ENCODE data around the gene SBF2. TPM values are rescaled to one million over a fixed set of nuclear protein-coding genes. Genes with fewer than 3 reads are reported as not detected.

SBF2 gene
- total and polyA plus RNA-seq, 9 of the 15 experiments (the other 6 are each of a cell fraction or from before 2014, with no cell fraction given) = 0.80 to 9.5 (median 5.0) TPM

DNA sequence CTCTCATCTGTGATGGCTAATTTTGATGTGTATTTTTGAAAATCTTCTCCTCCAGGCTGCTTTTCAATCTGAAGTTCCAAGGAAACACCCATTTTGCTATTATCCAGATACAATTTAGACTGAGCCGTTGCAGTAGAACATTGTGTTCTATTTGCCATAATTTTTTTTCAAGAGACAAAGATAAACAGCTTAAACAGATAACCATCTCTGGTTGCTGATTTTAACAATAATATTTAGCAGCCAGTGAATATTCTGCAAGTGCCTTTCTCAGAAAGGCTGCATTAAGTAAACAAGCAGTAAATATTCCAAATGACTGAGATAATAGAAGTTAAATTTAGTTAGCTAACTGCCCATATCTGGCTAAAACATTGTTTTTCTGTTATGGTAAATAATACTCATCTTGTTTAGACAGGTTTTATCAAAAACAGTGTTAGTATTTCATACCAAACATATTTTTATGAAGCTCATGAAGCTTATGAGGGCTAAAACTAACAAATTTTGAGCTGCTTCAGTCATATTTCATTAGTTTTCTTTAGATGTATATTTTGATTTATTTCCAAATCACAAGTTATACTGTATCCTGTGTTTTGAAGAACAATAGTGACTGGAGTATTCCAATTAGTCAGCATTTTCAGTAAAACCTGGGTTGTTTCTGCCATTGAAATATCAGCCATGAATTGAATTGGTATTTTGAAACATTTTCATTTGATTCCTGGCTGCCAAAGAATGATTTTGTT lies 206.7 kb downstream of the SBF2 start:
- intact Hi-C loops (cut with micrococcal nuclease) = no loop called here
- no peak for FAIRE-seq
- POLR2A ChIA-PET = interaction anchor here (1.0 kb wide), 1 partner anchor 14 kb away, joined by 3 read pairs; no protein-coding TSS in a partner anchor

More for the DNA sequence above, 206.7 kb downstream of the SBF2 start:
- Histone ChIP-seq H3K27me3 (ENCODE audit: control insufficient read depth in 2 of 2, insufficient read depth in 2 of 2, low read length in 2 of 2) (peaks cover 0 to under 1% of the 10 kb centered on the region in 2 experiments; a peak in 2 of 5 replicates), H3K27ac (ENCODE audit: extremely low read depth, low read depth, low read length) (no peak overlapping the region), H4K20me1 (replicated peaks; ENCODE audit: control insufficient read depth, insufficient read depth, low read length) (no peaks in the 10 kb centered on the region), H3K4me1 (replicated peaks in 1 of 2; ENCODE audit: control insufficient read depth in 2 of 2, insufficient read depth in 2 of 2, low read length in 2 of 2) (no peaks in the 10 kb centered on the region), H3K36me3 (ENCODE audit: control insufficient read depth, insufficient read depth, low read length) (no peaks in the 10 kb centered on the region), H3K9ac (ENCODE audit: insufficient read depth in 1 of 2, low read depth in 2 of 2, low read length in 2 of 2) (no peak overlapping the region), H3K4me2 (ENCODE audit: insufficient read depth, low read length) (no peak overlapping the region), H3K9me1 (ENCODE audit: control insufficient read depth, insufficient read depth, low read length) (no peaks in the 10 kb centered on the region), H3K4me3 (no peak overlapping the region), H3K9me3 (replicated peaks; ENCODE audit: control insufficient read depth, insufficient read depth, low read depth, low read length) (no peaks in the 10 kb centered on the region; the same call in 1 of the 2 replicates), H3K79me2 (ENCODE audit: control insufficient read depth, insufficient read depth, low read length) (no peaks in the 10 kb centered on the region), H2AFZ (ENCODE audit: low read depth, low read length) (no peak overlapping the region)
- 0% methylated on average over 1 of the region's 1 CpG for WGBS (ENCODE audit: insufficient coverage, low coverage, missing lambda C conversion rate)
- TF ChIP-seq C11orf30 (IDR thresholded peaks at IDR 0.05; ENCODE audit: low read depth) (peak; percentile 45; the same call in 1 of the 2 replicates), GATAD2B (IDR thresholded peaks at IDR 0.05; ENCODE audit: borderline replicate concordance) (no peak), KDM5B (IDR thresholded peaks at IDR 0.05; ENCODE audit: insufficient replicate concordance, low read depth, low read length) (no peak), ATF1 (CRISPR knock-in tag; IDR thresholded peaks at IDR 0.05) (no peak), ATF1 (tag; IDR thresholded peaks at IDR 0.05) (no peak), MTA2 (IDR thresholded peaks at IDR 0.05; ENCODE audit: low read depth) (no peak), MAFF (IDR thresholded peaks at IDR 0.05; ENCODE audit: low read length) (peak; percentile 31; the same call in 1 of the 2 replicates), ZNF316 (IDR thresholded peaks at IDR 0.05) (peak; percentile 71), ZNF507 (tag; conservative IDR thresholded peaks at IDR 0.05) (no peak), RAD51 (IDR thresholded peaks at IDR 0.05; ENCODE audit: borderline replicate concordance, low read depth) (no peak), MAFG (tag; conservative IDR thresholded peaks at IDR 0.05) (peak; percentile 15; the same call in 1 of the 2 replicates), HDAC1 (IDR thresholded peaks at IDR 0.05) (no peak), MAFK (IDR thresholded peaks at IDR 0.05; ENCODE audit: low read length) (peak; percentile 19; the same call in 1 of the 2 replicates), ZNF668 (CRISPR knock-in tag; IDR thresholded peaks at IDR 0.05) (no peak), RAD21 (CRISPR knock-in tag; conservative IDR thresholded peaks at IDR 0.05 in 1 of 2, IDR thresholded peaks at IDR 0.05 in 1 of 2) (no peak)
- TF ChIP-seq, protein P1, sequence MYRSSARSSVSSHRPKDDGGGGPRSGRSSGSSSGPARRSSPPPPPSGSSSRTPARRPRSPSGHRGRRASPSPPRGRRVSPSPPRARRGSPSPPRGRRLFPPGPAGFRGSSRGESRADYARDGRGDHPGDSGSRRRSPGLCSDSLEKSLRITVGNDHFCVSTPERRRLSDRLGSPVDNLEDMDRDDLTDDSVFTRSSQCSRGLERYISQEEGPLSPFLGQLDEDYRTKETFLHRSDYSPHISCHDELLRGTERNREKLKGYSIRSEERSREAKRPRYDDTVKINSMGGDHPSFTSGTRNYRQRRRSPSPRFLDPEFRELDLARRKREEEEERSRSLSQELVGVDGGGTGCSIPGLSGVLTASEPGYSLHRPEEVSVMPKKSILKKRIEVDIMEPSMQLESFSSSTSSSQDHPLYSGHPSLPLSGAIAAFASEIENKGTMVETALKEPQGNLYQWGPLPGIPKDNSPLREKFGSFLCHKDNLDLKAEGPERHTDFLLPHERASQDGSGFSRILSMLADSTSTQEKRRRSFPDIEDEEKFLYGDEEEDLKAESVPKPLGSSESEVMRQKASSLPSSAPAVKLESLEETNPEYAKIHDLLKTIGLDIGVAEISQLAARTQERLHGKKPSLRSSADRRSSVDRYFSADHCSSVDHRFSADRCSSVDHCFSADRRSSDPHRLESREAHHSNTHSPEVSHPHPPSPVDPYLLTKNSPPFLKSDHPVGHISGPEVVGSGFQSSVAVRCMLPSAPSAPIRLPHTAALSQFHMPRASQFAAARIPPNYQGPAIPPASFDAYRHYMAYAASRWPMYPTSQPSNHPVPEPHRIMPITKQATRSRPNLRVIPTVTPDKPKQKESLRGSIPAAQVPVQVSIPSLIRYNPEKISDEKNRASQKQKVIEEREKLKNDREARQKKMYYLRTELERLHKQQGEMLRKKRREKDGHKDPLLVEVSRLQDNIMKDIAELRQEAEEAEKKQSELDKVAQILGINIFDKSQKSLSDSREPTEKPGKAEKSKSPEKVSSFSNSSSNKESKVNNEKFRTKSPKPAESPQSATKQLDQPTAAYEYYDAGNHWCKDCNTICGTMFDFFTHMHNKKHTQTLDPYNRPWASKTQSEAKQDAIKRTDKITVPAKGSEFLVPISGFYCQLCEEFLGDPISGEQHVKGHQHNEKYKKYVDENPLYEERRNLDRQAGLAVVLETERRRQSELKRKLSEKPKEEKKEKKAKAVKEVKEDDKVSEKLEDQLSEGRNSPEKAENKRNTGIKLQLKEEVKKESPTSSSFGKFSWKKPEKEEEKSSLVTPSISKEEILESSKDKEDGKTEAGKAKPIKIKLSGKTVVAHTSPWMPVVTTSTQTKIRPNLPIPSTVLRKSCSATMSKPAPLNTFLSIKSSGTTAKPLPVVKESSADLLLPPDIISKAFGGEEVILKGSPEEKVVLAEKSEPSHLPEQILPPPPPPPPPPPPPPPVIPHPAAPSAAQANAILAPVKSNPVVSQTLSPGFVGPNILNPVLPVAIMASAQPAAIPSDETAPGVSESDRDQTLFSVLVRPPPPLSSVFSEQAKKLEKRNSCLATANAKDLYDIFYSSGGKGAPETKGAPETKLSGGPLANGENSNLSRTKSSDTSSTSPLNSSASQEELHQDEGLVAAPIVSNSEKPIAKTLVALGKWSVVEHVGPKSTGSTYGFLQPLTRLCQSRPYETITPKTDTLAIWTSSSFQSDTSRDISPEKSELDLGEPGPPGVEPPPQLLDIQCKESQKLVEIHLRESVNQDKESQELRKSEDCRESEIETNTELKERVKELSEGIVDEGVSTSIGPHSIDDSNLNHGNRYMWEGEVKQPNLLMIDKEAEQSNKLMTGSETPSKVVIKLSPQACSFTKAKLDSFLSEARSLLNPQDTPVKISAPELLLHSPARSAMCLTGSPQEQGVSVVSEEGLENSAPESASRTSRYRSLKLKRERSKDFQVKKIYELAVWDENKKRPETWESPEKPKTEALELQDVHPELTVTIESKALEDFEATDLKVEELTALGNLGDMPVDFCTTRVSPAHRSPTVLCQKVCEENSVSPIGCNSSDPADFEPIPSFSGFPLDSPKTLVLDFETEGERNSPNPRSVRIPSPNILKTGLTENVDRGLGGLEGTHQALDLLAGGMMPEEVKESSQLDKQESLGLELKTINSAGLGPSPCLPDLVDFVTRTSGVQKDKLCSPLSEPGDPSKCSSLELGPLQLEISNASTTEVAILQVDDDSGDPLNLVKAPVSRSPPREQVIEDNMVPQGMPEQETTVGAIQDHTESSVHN (IDR thresholded peaks at IDR 0.05; ENCODE audit: borderline replicate concordance in 1 of 2, low read depth in 1 of 2) = no peak
- CTCF ChIA-PET (ENCODE audit: low intra/inter-chr PET ratio) = no interaction called here
- BruUV-seq (replicated peaks) = no TSS peak
- DNase-seq (ENCODE audit: extremely low read depth in 1 of 4, low spot score in 3 of 4) (no peak), ATAC-seq (no peak)
- in situ Hi-C loops (cut with MboI) = no loop called here
